ENCODE results near the gene RELCH. TPM values are rescaled to one million over a fixed set of nuclear protein-coding genes. Genes with fewer than 3 reads are reported as not detected.

The RELCH gene
- total and polyA plus RNA-seq, 2 of the 13 experiments (the other 11 are each of a cell fraction or from before 2014, with no cell fraction given), result 5.6 to 31.7 TPM

- WGBS (ENCODE audit: low lambda C conversion rate), result 84% methylated on average over 7 of the region's 7 CpGs
- H3K27ac ChIP-seq (ENCODE audit: extremely low read length, insufficient read depth, low read length), result no peak overlapping the region
- H3K9me3 ChIP-seq (ENCODE audit: low read length), result no peaks in the 10 kb centered on the region
- no peak for TF ChIP-seq KDM4B (CRISPR knock-in tag; IDR thresholded peaks at IDR 0.05)
- TF ChIP-seq ZBTB14 (CRISPR knock-in tag; IDR thresholded peaks at IDR 0.05), result no peak
- no peak for TF ChIP-seq ZNF343 (CRISPR knock-in tag; IDR thresholded peaks at IDR 0.05)
- no peak for TF ChIP-seq ZKSCAN8 (CRISPR knock-in tag; IDR thresholded peaks at IDR 0.05; ENCODE audit: borderline replicate concordance)
- no peak for TF ChIP-seq ATF3 (CRISPR knock-in tag; IDR thresholded peaks at IDR 0.05)
- no peak for TF ChIP-seq DNMT1 (CRISPR knock-in tag; IDR thresholded peaks at IDR 0.05)
- TF ChIP-seq PRPF4 (IDR thresholded peaks at IDR 0.05; ENCODE audit: low read depth, low read length, poor library complexity, severe bottlenecking), result no peak
- TF ChIP-seq ZMYM4 (CRISPR knock-in tag; IDR thresholded peaks at IDR 0.05), result no peak
- TF ChIP-seq AKNA (CRISPR knock-in tag; IDR thresholded peaks at IDR 0.05; ENCODE audit: borderline replicate concordance), result no peak
- TF ChIP-seq NCOA2 (CRISPR knock-in tag; IDR thresholded peaks at IDR 0.05), result no peak
- CTCF ChIA-PET (ENCODE audit: low intra/inter-chr PET ratio, low total read pairs), result no interaction called here
- no peaks in the 10 kb centered on the region for H3K79me2 ChIP-seq (ENCODE audit: insufficient read depth, low read length)
- H3K27me3 ChIP-seq (ENCODE audit: control insufficient read depth in 1 of 2, insufficient read depth in 2 of 2, low read length in 2 of 2), result no peaks in the 10 kb centered on the region
- BruUV-seq (replicated peaks), result no TSS peak
- intact Hi-C loops (cut with micrococcal nuclease; ENCODE audit: unreplicated experiment), result no loop called here
- peaks cover 3 to 27% of the 10 kb centered on the region in 2 experiments; a peak in 2 of 5 replicates for H3K36me3 ChIP-seq (replicated peaks in 1 of 2; ENCODE audit: control insufficient read depth in 1 of 2, insufficient read depth in 2 of 2, low read length in 2 of 2)
- in situ Hi-C loops (cut with HindIII; ENCODE audit: extremely low pct_ligation_motif_present, low pct_unique_long_range_greater_than_20kb), result no loop called here
- H3K4me1 ChIP-seq (ENCODE audit: insufficient read depth, low read length), result peaks cover 10% of the 10 kb centered on the region
- no peak overlapping the region for H3K4me3 ChIP-seq (replicated peaks in 1 of 3; ENCODE audit: insufficient read depth in 1 of 3, low read depth in 2 of 3, low read length in 3 of 3)
- no peak for FAIRE-seq
- ATAC-seq, result no peak
- no peak overlapping the region for H3K9ac ChIP-seq (ENCODE audit: insufficient read depth, low read depth, low read length)
- no peak overlapping the region for H2AFZ ChIP-seq (ENCODE audit: low read length)
- no peaks in the 10 kb centered on the region for H4K20me1 ChIP-seq (ENCODE audit: insufficient read depth, low read length)
- H3K4me2 ChIP-seq (ENCODE audit: low read depth, low read length), result no peak overlapping the region
- no peak for DNase-seq (ENCODE audit: low spot score)
- POLR2A ChIA-PET, result no interaction called here
These were observed 166.1 kb downstream of the RELCH start for GRCh38 chr18:62353170-62353569.
